ENCODE data around the gene FLYWCH2.

The FLYWCH2 gene

GRCh38 chr16:2933136-2933535 is 50.1 kb downstream of the FLYWCH2 start:
- no peak for TF ChIP-seq SIN3A (IDR thresholded peaks at IDR 0.05; ENCODE audit: borderline replicate concordance, insufficient read depth, low read length)
- TF ChIP-seq POLR2AphosphoS5 (IDR thresholded peaks at IDR 0.05; ENCODE audit: low read depth, low read length) = no peak
- TF ChIP-seq REST (IDR thresholded peaks at IDR 0.05; ENCODE audit: insufficient read depth in 1 of 2, low read depth in 2 of 2, low read length in 2 of 2) = no peak
- no peak for TF ChIP-seq FOXP2 (optimal IDR thresholded peaks at IDR 0.05; ENCODE audit: borderline replicate concordance, extremely low read depth, extremely low read length, insufficient read depth)
- no peak for TF ChIP-seq TAF1 (IDR thresholded peaks at IDR 0.05; ENCODE audit: borderline replicate concordance, insufficient read depth, low read length)

- TF ChIP-seq POLR2AphosphoS5 (IDR thresholded peaks at IDR 0.05; ENCODE audit: low read depth, low read length) = no peak
- TF ChIP-seq TAF1 (IDR thresholded peaks at IDR 0.05; ENCODE audit: borderline replicate concordance, insufficient read depth, low read length) = no peak
- TF ChIP-seq REST (IDR thresholded peaks at IDR 0.05; ENCODE audit: insufficient read depth in 1 of 2, low read depth in 2 of 2, low read length in 2 of 2) = no peak
- no peak for TF ChIP-seq SIN3A (IDR thresholded peaks at IDR 0.05; ENCODE audit: borderline replicate concordance, insufficient read depth, low read length)
- TF ChIP-seq FOXP2 (optimal IDR thresholded peaks at IDR 0.05; ENCODE audit: borderline replicate concordance, extremely low read depth, extremely low read length, insufficient read depth) = no peak
Observed at GRCh38 chr16:2933701-2934100, 50.7 kb downstream of the FLYWCH2 start.

GRCh38 chr16:2934450-2934849 is 51.4 kb downstream of the FLYWCH2 start:
- TF ChIP-seq REST (IDR thresholded peaks at IDR 0.05; ENCODE audit: insufficient read depth in 1 of 2, low read depth in 2 of 2, low read length in 2 of 2) (no peak), TAF1 (IDR thresholded peaks at IDR 0.05; ENCODE audit: borderline replicate concordance, insufficient read depth, low read length) (no peak), SIN3A (IDR thresholded peaks at IDR 0.05; ENCODE audit: borderline replicate concordance, insufficient read depth, low read length) (no peak), POLR2AphosphoS5 (IDR thresholded peaks at IDR 0.05; ENCODE audit: low read depth, low read length) (no peak), FOXP2 (optimal IDR thresholded peaks at IDR 0.05; ENCODE audit: borderline replicate concordance, extremely low read depth, extremely low read length, insufficient read depth) (no peak)

- TF ChIP-seq SIN3A (IDR thresholded peaks at IDR 0.05; ENCODE audit: borderline replicate concordance, insufficient read depth, low read length) = no peak
- TF ChIP-seq TAF1 (IDR thresholded peaks at IDR 0.05; ENCODE audit: borderline replicate concordance, insufficient read depth, low read length) = no peak
- no peak for TF ChIP-seq POLR2AphosphoS5 (IDR thresholded peaks at IDR 0.05; ENCODE audit: low read depth, low read length)
- no peak for TF ChIP-seq REST (IDR thresholded peaks at IDR 0.05; ENCODE audit: insufficient read depth in 1 of 2, low read depth in 2 of 2, low read length in 2 of 2)
- no peak for TF ChIP-seq FOXP2 (optimal IDR thresholded peaks at IDR 0.05; ENCODE audit: borderline replicate concordance, extremely low read depth, extremely low read length, insufficient read depth)
Observed at GRCh38 chr16:2936436-2937011, 53.5 kb downstream of the FLYWCH2 start.

All from PFSK-1 (cell line).